Thyroid gland (tissue), 4 donors: Measurements from ENCODE around the gene DYNLT5. TPM values are rescaled to one million over a fixed set of nuclear protein-coding genes. Genes with fewer than 3 reads are reported as not detected.

ENCODE experiments used
- DNase-seq, 2 donors: peaks; one replicate each; pipeline ENCODE4 v3.0.0-alpha.2; 2019
- H3K27ac ChIP-seq, 3 donors: fragments of 200-600 bp; sonication (generic); 1 replicate in 2 of 3; 2 replicates in 1 of 3; pipeline ENCODE4 v1.5.1; 2016 to 2019; ENCODE audit warnings: mild to moderate bottlenecking in 1 of 3, moderate library complexity in 1 of 3
- H3K27me3 ChIP-seq: fragments of 200-600 bp; sonication (generic); one replicate; pipeline ENCODE4 v1.5.1; 2019
- H3K36me3 ChIP-seq, 2 donors: fragments of 200-600 bp; sonication (generic); one replicate each; pipeline ENCODE4 v1.5.1; 2016 to 2019
- H3K4me1 ChIP-seq, 2 donors: fragments of 200-600 bp; sonication (generic); one replicate each; pipeline ENCODE4 v1.5.1; 2017 to 2019
- H3K4me3 ChIP-seq, 3 donors: fragments of 200-600 bp; sonication (generic); replicated peaks in 1 of 3; 1 replicate in 2 of 3; 2 replicates in 1 of 3; pipeline ENCODE4 v1.5.1; 2016; ENCODE audit warnings: mild to moderate bottlenecking in 1 of 3
- H3K9me3 ChIP-seq: fragments of 200-600 bp; sonication (generic); one replicate; pipeline ENCODE4 v1.5.1; 2017
- CTCF ChIP-seq, 6 experiments: fragments of 200-600 bp in 3 of 6; fragments of 450-650 bp in 3 of 6; sonication (generic) in 3 of 6; IDR thresholded peaks; one replicate each; pipeline ENCODE4 v1.5.1; 2016 to 2019; ENCODE audit warnings: antibody characterized with exemption in 6 of 6, mild to moderate bottlenecking in 2 of 6, inconsistent platforms in 1 of 6, moderate library complexity in 1 of 6
- POLR2A ChIP-seq, 2 donors: fragments of 450-650 bp; IDR thresholded peaks; one replicate each; pipeline ENCODE4 v1.6.1; 2017; ENCODE audit warnings: antibody characterized with exemption in 2 of 2, mild to moderate bottlenecking in 2 of 2, moderate library complexity in 1 of 2
- WGBS, 2 donors: methylation state at CpG; one replicate each; pipeline ENCODE4 v1.1.5; 2017; 5-methylcytosine and 5-hydroxymethylcytosine counted together
- intact Hi-C: fragments of 100-400 bp; cut with DNase I; formaldehyde crosslinking; loops from one replicate; pipeline ENCODE4 v1.15.1; 2023
- total RNA-seq, 4 donors: library from RNA; depleted of rRNA; stranded (reverse); fragments of >200 nt; gene quantifications; one replicate each; pipeline ENCODE4 v1.2.3, GENCODE V29; 2016

Gene DYNLT5
- total RNA-seq, 4 donors from 2014 or later = 1.7 to 4.7 (median 3.0) TPM; not detected in 1

- Histone ChIP-seq H3K36me3 (no peaks in the 10 kb centered on the region), H3K27ac (no peak overlapping the region), H3K4me3 (no peak overlapping the region), H3K9me3 (no peaks in the 10 kb centered on the region), H3K27me3 (no peaks in the 10 kb centered on the region), H3K4me1 (no peaks in the 10 kb centered on the region)
- TF ChIP-seq POLR2A (IDR thresholded peaks at IDR 0.05) (no peak), CTCF (IDR thresholded peaks at IDR 0.05) (no peak)
- intact Hi-C loops = no loop called here
- WGBS, 2 donors = 87 to 94% methylated on average over 1 of the region's 1 CpG
- no peak for DNase-seq
These were observed 16.7 kb downstream of the DYNLT5 start for GRCh38 chr1:66768965-66769364.

GRCh38 chr1:66769512-66770229 lies 17.4 kb downstream of the DYNLT5 start:
- TF ChIP-seq POLR2A (IDR thresholded peaks at IDR 0.05) (no peak), CTCF (IDR thresholded peaks at IDR 0.05) (no peak)
- Histone ChIP-seq H3K27me3 (no peaks in the 10 kb centered on the region), H3K9me3 (no peaks in the 10 kb centered on the region), H3K4me3 (no peak overlapping the region), H3K4me1 (no peaks in the 10 kb centered on the region), H3K36me3 (no peaks in the 10 kb centered on the region), H3K27ac (no peak overlapping the region)
- WGBS, 2 donors = 86 to 92% methylated on average over 7 of the region's 7 CpGs
- no peak for DNase-seq
- intact Hi-C loops = no loop called here

GRCh38 chr1:66770240-66770639 lies 18.0 kb downstream of the DYNLT5 start:
- Histone ChIP-seq H3K4me1 (no peaks in the 10 kb centered on the region), H3K4me3 (no peak overlapping the region), H3K27ac (no peak overlapping the region), H3K27me3 (no peaks in the 10 kb centered on the region), H3K9me3 (no peaks in the 10 kb centered on the region), H3K36me3 (no peaks in the 10 kb centered on the region)
- no peak for DNase-seq
- WGBS, 2 donors = 96 to 100% methylated on average over 2 of the region's 2 CpGs
- intact Hi-C loops = no loop called here
- TF ChIP-seq CTCF (IDR thresholded peaks at IDR 0.05) (no peak), POLR2A (IDR thresholded peaks at IDR 0.05) (no peak)

GRCh38 chr1:66770694-66771093 lies 18.4 kb downstream of the DYNLT5 start:
- TF ChIP-seq CTCF (IDR thresholded peaks at IDR 0.05) (no peak), POLR2A (IDR thresholded peaks at IDR 0.05) (no peak)
- Histone ChIP-seq H3K27me3 (no peaks in the 10 kb centered on the region), H3K9me3 (no peaks in the 10 kb centered on the region), H3K27ac (no peak overlapping the region), H3K4me3 (no peak overlapping the region), H3K36me3 (no peaks in the 10 kb centered on the region), H3K4me1 (no peaks in the 10 kb centered on the region)
- WGBS, 2 donors = 88 to 90% methylated on average over 4 of the region's 4 CpGs
- intact Hi-C loops = no loop called here
- DNase-seq = no peak

DNA sequence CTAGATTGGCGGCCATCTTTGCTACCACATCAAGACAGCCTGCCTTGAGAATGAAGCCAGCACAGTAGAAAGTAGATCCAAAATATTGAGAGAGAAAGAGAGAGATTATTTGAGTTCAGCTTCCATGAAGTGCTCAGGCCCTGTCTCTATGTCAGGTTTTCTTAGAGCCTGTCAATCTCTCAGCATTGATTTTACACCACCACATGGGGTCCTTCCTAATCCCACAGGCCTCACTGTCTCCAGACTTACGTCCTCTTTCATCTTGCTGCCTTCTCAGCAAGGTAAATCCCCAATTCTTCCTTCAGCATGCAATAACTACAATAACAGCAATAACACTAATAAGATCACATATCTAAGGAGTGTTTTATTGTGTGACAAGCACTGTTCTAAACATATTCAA lies 21.0 kb downstream of the DYNLT5 start:
- 93 to 96% methylated on average over 2 of the region's 2 CpGs for WGBS, 2 donors
- Histone ChIP-seq H3K4me3 (no peak overlapping the region), H3K4me1 (no peaks in the 10 kb centered on the region), H3K9me3 (no peaks in the 10 kb centered on the region), H3K36me3 (no peaks in the 10 kb centered on the region), H3K27ac (no peak overlapping the region), H3K27me3 (no peaks in the 10 kb centered on the region)
- intact Hi-C loops = no loop called here
- TF ChIP-seq CTCF (IDR thresholded peaks at IDR 0.05) (no peak), POLR2A (IDR thresholded peaks at IDR 0.05) (no peak)
- no peak for DNase-seq
